T-helper 1 cell (primary cell): ENCODE data around the gene SEL1L.
"Not testable (repeated sequence)": the region's sequence is repeated elsewhere in the genome, so short reads cannot be mapped to it uniquely, and the experiment has no call there.

Source experiments
- DNase-seq, 5 donors: peaks; one replicate each; pipeline ENCODE4 v3.0.0-alpha.2; 2012 to 2020

Gene SEL1L

DNA sequence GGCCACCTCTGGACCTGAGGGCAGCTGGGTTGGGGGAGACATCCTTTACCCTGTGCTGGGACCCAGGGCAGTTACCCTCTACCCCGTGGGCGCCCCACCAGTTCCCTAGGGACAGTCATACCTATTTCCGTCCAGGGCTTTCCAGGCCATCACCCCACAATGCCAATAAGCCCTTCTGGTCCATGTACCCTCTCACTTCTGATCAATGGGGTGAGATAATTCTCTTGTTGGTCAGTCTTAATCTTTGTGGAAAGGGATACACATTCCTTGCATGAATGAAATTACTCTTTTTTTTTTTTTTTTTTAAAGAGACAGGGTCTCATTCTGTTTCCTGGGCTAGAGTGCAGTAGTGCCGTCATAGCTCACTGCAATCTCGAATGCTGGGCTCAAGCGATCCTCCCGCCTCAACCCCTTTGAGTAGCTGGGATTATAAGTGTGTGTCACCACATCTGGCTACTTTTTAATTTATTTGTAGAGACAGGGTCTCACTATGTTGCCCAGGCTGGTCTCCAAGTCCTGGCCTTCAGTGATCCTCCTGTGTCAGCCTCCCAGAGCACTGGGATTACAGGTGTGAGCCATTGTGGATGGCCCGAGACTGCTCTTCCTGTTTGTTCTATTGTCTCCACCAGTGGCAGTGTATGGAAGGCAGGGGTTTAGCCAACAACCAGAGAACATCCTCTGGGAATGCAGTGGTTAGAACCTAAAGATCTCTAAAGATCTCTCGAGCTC lies 87.2 kb downstream of the SEL1L start:
- no peak for DNase-seq

DNA sequence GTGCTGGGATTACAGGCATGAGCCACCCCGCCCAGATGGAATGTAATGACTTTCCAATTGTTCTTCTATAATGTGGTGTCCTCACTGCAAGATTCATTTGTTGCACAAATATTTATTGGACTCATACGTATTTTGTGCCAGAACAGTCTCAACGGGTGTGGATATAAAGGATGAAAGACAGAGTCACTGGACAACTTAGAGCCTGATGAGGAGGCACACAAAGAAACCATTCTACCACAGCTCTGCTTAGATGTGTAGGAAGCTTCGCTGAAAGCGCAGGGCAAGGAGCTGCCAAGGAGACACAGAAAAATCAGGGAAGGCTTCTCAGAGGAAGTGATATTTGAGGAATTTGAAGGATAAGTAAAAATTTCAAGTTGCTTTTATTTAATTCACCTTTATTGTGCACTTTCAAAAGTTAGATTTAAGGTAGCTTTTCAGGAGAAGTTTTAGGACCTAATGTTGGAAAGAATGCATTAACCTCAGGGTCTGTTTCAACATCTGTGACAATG lies 92.0 kb downstream of the SEL1L start:
- no peak for DNase-seq

GRCh38 chr14:81440041-81440440 lies 93.6 kb downstream of the SEL1L start:
- no peak for DNase-seq

- DNase-seq, result no peak
These were observed 96.4 kb downstream of the SEL1L start for GRCh38 chr14:81437244-81437643.

DNA sequence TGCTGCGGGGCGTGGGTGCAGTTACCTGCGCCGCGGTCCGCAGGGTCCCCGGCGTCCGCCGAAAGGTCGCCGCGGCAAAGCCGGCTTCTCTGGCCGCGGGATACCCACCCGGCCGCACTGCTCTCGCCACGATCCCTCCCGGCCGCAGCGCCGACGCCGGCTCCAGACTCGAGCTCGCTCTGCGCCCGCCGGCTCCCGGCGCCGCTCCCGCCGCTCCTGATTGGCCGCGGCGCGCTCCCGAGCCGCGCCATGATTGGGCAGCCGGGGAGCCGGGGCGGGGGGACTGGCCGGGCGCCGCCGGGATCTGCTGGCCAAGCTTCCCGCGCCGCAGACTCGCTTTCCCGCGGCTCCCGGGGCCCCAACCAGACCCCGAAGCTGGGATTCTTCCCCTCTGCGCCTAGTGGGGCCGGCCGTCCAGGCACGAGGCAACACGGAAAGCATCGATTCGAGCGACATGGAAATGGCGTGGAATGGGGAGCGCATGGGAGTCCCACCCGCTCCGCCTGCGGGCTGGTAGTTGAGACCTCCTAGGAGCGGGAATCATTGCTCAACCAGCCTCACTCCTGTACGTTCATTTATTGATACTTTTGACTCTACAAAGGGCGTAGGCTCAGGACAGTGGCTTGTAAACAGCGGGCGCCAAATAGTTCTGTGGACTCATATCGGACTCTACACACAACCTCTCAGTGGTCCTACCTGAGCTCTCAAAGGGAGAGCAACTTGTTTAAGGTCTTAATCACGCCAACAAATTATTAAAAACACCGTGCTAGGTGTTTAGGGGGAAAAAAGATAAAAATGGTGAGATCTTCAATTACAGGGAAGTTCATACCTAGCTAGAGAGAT lies 97.1 kb downstream of the SEL1L start:
- peak in 2 of 5 donors; percentile 17 to 37 for DNase-seq

DNA sequence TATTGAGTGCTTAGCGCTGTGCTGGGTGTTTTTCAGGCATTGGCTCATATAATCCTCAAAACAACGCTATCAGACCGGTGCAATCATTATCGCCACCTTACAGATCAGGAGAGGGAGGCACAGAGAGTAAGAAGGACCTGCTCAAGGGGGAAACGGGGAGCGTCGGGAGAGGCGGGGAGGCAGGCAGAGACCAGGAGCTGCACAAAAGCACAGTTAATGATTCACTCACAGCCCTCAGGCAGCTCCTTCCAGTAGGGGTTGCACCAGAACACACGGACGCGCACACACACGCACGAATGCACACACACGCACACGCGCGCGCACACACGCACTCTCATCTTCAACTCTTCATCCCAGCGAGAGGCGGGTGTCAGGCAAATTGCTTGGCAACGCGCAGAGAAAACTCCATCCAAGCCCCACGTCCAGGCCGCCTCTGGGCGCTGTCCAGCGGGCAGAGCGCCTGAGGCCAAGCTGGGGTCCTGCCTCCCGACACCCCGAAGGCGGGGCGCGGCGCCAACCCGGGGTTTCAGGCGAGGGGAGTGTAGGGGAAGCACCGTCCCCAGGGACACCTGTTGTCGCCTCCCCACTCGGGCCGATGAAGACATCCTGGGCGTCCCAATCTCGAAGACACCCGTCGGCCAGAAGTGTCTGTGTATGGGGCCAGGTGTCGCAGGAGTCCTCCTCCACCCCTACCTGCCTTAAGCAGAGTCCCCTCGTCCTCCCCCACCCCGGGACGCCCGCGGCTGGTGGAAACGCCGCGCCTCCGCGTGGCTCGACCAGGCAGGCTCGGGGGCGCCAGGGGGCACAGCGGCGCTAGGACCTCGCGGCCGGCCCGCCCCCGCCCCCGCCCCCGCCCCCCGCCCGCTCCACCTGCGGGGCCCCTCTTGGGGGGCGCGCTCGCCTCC lies 98.0 kb downstream of the SEL1L start:
- no peak for DNase-seq

DNA sequence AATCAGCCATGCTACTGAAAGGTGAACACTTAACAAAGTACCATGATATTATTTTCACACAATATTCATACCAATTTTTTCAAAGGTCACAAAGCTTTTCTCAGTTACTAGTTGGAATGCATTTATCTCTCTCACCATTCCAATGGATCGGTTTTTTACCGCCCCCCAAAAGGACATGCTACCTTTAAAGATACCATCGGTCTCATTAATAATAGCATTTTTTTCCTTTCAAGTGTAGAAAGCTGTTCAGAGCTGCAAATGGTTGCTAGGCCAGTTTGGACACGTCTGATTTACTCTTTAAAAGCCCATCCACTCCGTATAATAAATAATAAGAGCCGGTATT lies 98.6 kb downstream of the SEL1L start:
- DNase-seq, result no peak

GRCh38 chr14:81434230-81434629 lies 99.4 kb downstream of the SEL1L start:
- no peak for DNase-seq

GRCh38 chr14:81433378-81433777 lies 100.3 kb downstream of the SEL1L start:
- no peak for DNase-seq

DNA sequence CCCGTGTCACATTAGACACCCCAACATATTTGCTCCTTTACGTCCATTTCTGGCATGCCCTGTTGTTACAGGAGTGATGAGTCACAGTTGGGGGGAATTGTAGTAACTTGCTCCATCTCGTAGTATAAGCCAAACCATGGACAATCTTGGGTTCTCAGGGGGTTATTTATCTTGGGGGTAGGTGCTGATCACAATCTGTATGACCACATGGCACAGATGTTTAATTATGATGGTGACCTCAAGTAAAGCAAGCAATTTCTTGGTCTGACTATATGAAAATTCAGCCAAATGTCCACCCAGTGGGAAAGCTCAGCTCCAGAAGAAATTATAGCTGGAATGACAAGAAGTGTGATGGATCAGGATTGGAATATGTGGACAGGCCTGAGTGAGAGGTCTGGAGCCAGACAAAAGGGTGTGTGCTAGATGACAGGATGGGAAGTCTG lies 101.4 kb downstream of the SEL1L start:
- no peak for DNase-seq

GRCh38 chr14:81430235-81430634 lies 103.4 kb downstream of the SEL1L start:
- DNase-seq, result no peak

- DNase-seq, result not testable (repeated sequence)
These were observed 103.9 kb downstream of the SEL1L start for GRCh38 chr14:81429749-81430148.

GRCh38 chr14:81429028-81429427 lies 104.6 kb downstream of the SEL1L start:
- no peak for DNase-seq

- DNase-seq, result no peak
These were observed 106.2 kb downstream of the SEL1L start for GRCh38 chr14:81427348-81428058.

DNA sequence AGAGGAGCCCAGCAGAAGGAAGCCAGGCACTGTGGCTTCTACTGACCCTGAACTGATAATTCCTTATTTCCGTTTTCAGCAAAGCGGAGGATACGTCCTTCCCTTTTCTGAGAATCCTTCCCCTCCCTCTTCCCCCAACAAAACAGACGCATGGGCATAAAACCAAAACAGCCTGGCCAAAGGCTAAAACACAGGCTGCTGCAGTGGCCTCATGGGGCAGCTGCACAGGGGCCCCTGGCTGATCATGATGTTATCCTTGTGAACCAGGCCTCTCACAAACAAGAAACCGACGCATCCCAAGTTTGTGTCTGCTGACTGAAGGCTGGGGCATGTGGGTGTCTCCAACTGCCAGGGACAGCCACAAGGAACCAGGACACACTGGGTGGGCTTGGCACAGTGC lies 110.1 kb downstream of the SEL1L start:
- no peak for DNase-seq
